ENCODE measurements around the gene CNTD1.

CNTD1 gene

DNA sequence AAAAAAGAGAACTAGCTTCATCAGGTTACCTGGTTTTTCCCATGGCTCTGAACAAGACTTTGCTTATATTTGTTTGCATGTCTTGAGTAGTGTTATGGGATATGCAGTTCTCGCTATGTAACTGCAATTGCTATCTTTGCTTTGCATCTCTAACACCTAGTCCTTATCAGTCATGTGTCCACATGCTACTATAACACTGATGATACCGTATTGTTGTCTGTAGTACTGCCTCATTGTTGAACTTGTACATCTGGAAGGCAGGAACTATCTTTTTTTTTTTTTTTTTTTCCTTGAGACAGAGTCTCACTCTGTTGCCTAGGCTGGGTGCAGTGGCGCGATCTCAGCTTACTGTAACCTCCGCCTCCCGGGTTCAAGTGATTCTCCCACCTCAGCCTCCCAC lies 37.1 kb downstream of the CNTD1 start:
- no peak overlapping the region for H3K9ac ChIP-seq (ENCODE audit: low read depth, low read length)
- H3K27me3 ChIP-seq (ENCODE audit: control insufficient read depth, insufficient read depth, low read length): no peaks in the 10 kb centered on the region
- peaks cover 7% of the 10 kb centered on the region; the same call in 1 of the 2 replicates for H3K4me1 ChIP-seq (ENCODE audit: control insufficient read depth, insufficient read depth, low read length)
- H3K4me3 ChIP-seq (ENCODE audit: low read depth, low read length): no peak overlapping the region
- peaks cover 57% of the 10 kb centered on the region for H3K36me3 ChIP-seq (ENCODE audit: control insufficient read depth, insufficient read depth, low read length)
- H3K27ac ChIP-seq (ENCODE audit: low read depth, low read length): no peak overlapping the region
- H3K9me3 ChIP-seq (ENCODE audit: control insufficient read depth, insufficient read depth, low read length): no peaks in the 10 kb centered on the region

GRCh38 chr17:42841975-42842685 lies 43.5 kb downstream of the CNTD1 start:
- Histone ChIP-seq H3K9ac (ENCODE audit: low read depth, low read length) (no peak overlapping the region), H3K4me3 (ENCODE audit: low read depth, low read length) (no peak overlapping the region), H3K4me1 (ENCODE audit: control insufficient read depth, insufficient read depth, low read length) (no peaks in the 10 kb centered on the region), H3K27ac (ENCODE audit: low read depth, low read length) (no peak overlapping the region), H3K27me3 (ENCODE audit: control insufficient read depth, insufficient read depth, low read length) (no peaks in the 10 kb centered on the region), H3K9me3 (ENCODE audit: control insufficient read depth, insufficient read depth, low read length) (no peaks in the 10 kb centered on the region), H3K36me3 (ENCODE audit: control insufficient read depth, insufficient read depth, low read length) (peaks cover 85% of the 10 kb centered on the region)

GRCh38 chr17:42843358-42843934 lies 44.8 kb downstream of the CNTD1 start:
- Histone ChIP-seq H3K4me3 (ENCODE audit: low read depth, low read length) (no peak overlapping the region), H3K9ac (ENCODE audit: low read depth, low read length) (no peak overlapping the region), H3K27me3 (ENCODE audit: control insufficient read depth, insufficient read depth, low read length) (no peaks in the 10 kb centered on the region), H3K27ac (ENCODE audit: low read depth, low read length) (no peak overlapping the region), H3K36me3 (ENCODE audit: control insufficient read depth, insufficient read depth, low read length) (peaks cover 72% of the 10 kb centered on the region), H3K9me3 (ENCODE audit: control insufficient read depth, insufficient read depth, low read length) (no peaks in the 10 kb centered on the region), H3K4me1 (ENCODE audit: control insufficient read depth, insufficient read depth, low read length) (no peaks in the 10 kb centered on the region)

GRCh38 chr17:42844271-42844670 lies 45.6 kb downstream of the CNTD1 start, which contains the start of gene AOC2:
TSS of gene AOC2 (plus strand) at chr17:42844580. CDS start at chr17:42844627, 47 bp downstream.
- H3K4me3 ChIP-seq (ENCODE audit: low read depth, low read length): no peak within 1 kb of the TSS
- H3K4me1 ChIP-seq (ENCODE audit: control insufficient read depth, insufficient read depth, low read length): no peaks in the 10 kb centered on the region
- no peak within 1 kb of the TSS for H3K27ac ChIP-seq (ENCODE audit: low read depth, low read length)
- H3K36me3 ChIP-seq (ENCODE audit: control insufficient read depth, insufficient read depth, low read length): peaks cover 64% of the 10 kb centered on the region
- H3K9ac ChIP-seq (ENCODE audit: low read depth, low read length): no peak within 1 kb of the TSS
- H3K27me3 ChIP-seq (ENCODE audit: control insufficient read depth, insufficient read depth, low read length): no peaks in the 10 kb centered on the region
- no peaks in the 10 kb centered on the region for H3K9me3 ChIP-seq (ENCODE audit: control insufficient read depth, insufficient read depth, low read length)

DNA sequence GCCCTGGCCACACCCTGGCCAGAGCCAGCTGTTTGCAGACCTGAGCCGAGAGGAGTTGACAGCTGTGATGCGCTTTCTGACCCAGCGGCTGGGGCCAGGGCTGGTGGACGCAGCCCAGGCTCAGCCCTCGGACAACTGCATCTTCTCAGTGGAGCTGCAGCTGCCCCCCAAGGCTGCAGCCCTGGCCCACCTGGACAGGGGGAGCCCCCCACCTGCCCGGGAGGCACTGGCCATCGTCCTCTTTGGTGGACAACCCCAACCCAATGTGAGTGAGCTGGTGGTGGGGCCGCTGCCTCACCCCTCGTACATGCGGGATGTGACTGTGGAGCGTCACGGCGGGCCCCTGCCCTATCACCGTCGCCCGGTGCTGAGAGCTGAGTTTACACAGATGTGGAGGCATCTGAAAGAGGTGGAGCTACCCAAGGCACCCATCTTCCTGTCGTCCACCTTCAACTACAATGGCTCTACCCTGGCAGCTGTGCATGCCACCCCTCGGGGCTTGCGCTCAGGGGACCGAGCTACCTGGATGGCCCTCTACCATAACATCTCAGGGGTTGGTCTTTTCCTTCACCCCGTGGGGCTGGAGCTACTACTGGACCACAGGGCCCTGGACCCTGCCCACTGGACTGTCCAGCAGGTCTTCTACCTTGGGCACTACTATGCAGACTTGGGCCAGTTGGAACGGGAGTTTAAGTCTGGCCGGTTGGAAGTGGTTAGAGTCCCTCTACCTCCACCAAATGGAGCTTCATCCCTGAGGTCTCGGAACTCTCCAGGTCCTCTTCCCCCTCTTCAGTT lies 46.3 kb downstream of the CNTD1 start:
- H3K4me1 ChIP-seq (ENCODE audit: control insufficient read depth, insufficient read depth, low read length): no peaks in the 10 kb centered on the region
- no peak overlapping the region for H3K9ac ChIP-seq (ENCODE audit: low read depth, low read length)
- H3K36me3 ChIP-seq (ENCODE audit: control insufficient read depth, insufficient read depth, low read length): peaks cover 58% of the 10 kb centered on the region
- no peak overlapping the region for H3K27ac ChIP-seq (ENCODE audit: low read depth, low read length)
- no peaks in the 10 kb centered on the region for H3K27me3 ChIP-seq (ENCODE audit: control insufficient read depth, insufficient read depth, low read length)
- H3K4me3 ChIP-seq (ENCODE audit: low read depth, low read length): no peak overlapping the region
- H3K9me3 ChIP-seq (ENCODE audit: control insufficient read depth, insufficient read depth, low read length): no peaks in the 10 kb centered on the region

- H3K4me3 ChIP-seq (ENCODE audit: low read depth, low read length): no peak overlapping the region
- H3K9ac ChIP-seq (ENCODE audit: low read depth, low read length): no peak overlapping the region
- peaks cover 53% of the 10 kb centered on the region for H3K36me3 ChIP-seq (ENCODE audit: control insufficient read depth, insufficient read depth, low read length)
- H3K9me3 ChIP-seq (ENCODE audit: control insufficient read depth, insufficient read depth, low read length): no peaks in the 10 kb centered on the region
- H3K4me1 ChIP-seq (ENCODE audit: control insufficient read depth, insufficient read depth, low read length): no peaks in the 10 kb centered on the region
- no peaks in the 10 kb centered on the region for H3K27me3 ChIP-seq (ENCODE audit: control insufficient read depth, insufficient read depth, low read length)
- H3K27ac ChIP-seq (ENCODE audit: low read depth, low read length): no peak overlapping the region
Measured at GRCh38 chr17:42845556-42845917, 46.9 kb downstream of the CNTD1 start.

- H3K4me3 ChIP-seq (ENCODE audit: low read depth, low read length): no peak overlapping the region
- no peak overlapping the region for H3K27ac ChIP-seq (ENCODE audit: low read depth, low read length)
- H3K9me3 ChIP-seq (ENCODE audit: control insufficient read depth, insufficient read depth, low read length): no peaks in the 10 kb centered on the region
- no peak overlapping the region for H3K9ac ChIP-seq (ENCODE audit: low read depth, low read length)
- peaks cover 49% of the 10 kb centered on the region for H3K36me3 ChIP-seq (ENCODE audit: control insufficient read depth, insufficient read depth, low read length)
- no peaks in the 10 kb centered on the region for H3K27me3 ChIP-seq (ENCODE audit: control insufficient read depth, insufficient read depth, low read length)
- no peaks in the 10 kb centered on the region for H3K4me1 ChIP-seq (ENCODE audit: control insufficient read depth, insufficient read depth, low read length)
Measured at GRCh38 chr17:42845918-42846593, 47.4 kb downstream of the CNTD1 start.

GRCh38 chr17:42846594-42847280 lies 48.1 kb downstream of the CNTD1 start:
- no peak overlapping the region for H3K4me3 ChIP-seq (ENCODE audit: low read depth, low read length)
- H3K27ac ChIP-seq (ENCODE audit: low read depth, low read length): no peak overlapping the region
- peaks cover 42% of the 10 kb centered on the region for H3K36me3 ChIP-seq (ENCODE audit: control insufficient read depth, insufficient read depth, low read length)
- H3K27me3 ChIP-seq (ENCODE audit: control insufficient read depth, insufficient read depth, low read length): no peaks in the 10 kb centered on the region
- no peak overlapping the region for H3K9ac ChIP-seq (ENCODE audit: low read depth, low read length)
- no peaks in the 10 kb centered on the region for H3K4me1 ChIP-seq (ENCODE audit: control insufficient read depth, insufficient read depth, low read length)
- no peaks in the 10 kb centered on the region for H3K9me3 ChIP-seq (ENCODE audit: control insufficient read depth, insufficient read depth, low read length)

DNA sequence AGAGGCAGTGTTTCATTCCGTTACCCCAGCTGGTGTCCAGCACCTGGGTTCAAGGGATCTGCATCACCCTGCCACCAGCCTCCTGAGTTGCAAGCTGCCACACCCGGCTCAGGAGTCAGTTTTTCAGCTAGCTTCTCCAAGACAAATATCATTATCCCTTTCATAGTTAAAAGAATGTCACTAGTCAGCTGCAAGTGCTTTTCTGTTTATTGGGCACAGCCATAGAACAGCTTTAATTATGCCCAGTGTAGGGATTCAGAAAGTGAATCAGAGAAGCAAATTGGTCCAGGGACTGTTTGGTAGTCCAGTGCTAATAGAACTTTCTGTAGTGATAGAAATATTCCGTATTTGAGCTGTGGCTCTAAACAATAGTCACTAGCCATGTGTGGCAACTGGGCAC lies 49.4 kb downstream of the CNTD1 start:
- Histone ChIP-seq H3K4me1 (ENCODE audit: control insufficient read depth, insufficient read depth, low read length) (no peaks in the 10 kb centered on the region), H3K4me3 (ENCODE audit: low read depth, low read length) (no peak overlapping the region), H3K27ac (ENCODE audit: low read depth, low read length) (no peak overlapping the region), H3K27me3 (ENCODE audit: control insufficient read depth, insufficient read depth, low read length) (no peaks in the 10 kb centered on the region), H3K9me3 (ENCODE audit: control insufficient read depth, insufficient read depth, low read length) (no peaks in the 10 kb centered on the region), H3K9ac (ENCODE audit: low read depth, low read length) (no peak overlapping the region), H3K36me3 (ENCODE audit: control insufficient read depth, insufficient read depth, low read length) (peaks cover 28% of the 10 kb centered on the region)

GRCh38 chr17:42849031-42849430 lies 50.4 kb downstream of the CNTD1 start:
- Histone ChIP-seq H3K4me3 (ENCODE audit: low read depth, low read length) (no peak overlapping the region), H3K27me3 (ENCODE audit: control insufficient read depth, insufficient read depth, low read length) (no peaks in the 10 kb centered on the region), H3K4me1 (ENCODE audit: control insufficient read depth, insufficient read depth, low read length) (no peaks in the 10 kb centered on the region), H3K9ac (ENCODE audit: low read depth, low read length) (no peak overlapping the region), H3K27ac (ENCODE audit: low read depth, low read length) (no peak overlapping the region), H3K36me3 (ENCODE audit: control insufficient read depth, insufficient read depth, low read length) (peaks cover 19% of the 10 kb centered on the region), H3K9me3 (ENCODE audit: control insufficient read depth, insufficient read depth, low read length) (no peaks in the 10 kb centered on the region)
